Measurements from ENCODE around the gene NCOA3.
"Not testable (repeated sequence)": the region's sequence is repeated elsewhere in the genome, so short reads cannot be mapped to it uniquely, and the experiment has no call there.

Gene NCOA3

DNA sequence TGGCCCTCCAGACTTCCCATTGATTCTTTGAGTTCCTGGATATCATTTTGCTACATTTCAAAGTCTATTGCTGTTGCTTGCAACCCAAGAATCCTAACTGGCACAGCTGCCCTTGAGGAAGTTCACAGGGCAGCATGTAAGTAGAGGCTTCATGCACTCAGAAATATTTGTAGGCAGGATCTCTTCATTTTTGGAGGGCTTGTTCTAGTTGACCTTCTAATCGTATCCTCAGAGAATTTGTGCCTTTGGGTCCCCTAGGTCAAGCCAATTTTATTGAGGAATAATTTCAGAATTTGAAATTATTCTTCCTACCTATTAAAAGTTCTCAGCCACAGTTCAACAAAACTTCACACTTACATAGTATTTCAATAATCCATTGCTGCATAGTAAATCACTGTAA, 5.6 kb upstream of the NCOA3 start:
- no peak overlapping the region for H2AFZ ChIP-seq (ENCODE audit: low read length)
- H3K36me3 ChIP-seq (ENCODE audit: insufficient read depth, low read length) = no peaks in the 10 kb centered on the region
- no peaks in the 10 kb centered on the region for H3K9me3 ChIP-seq (ENCODE audit: low read length)
- H3K9ac ChIP-seq (ENCODE audit: low read length) = no peak overlapping the region
- H3K4me3 ChIP-seq (ENCODE audit: low read depth, low read length, poor library complexity, severe bottlenecking) = no peak overlapping the region
- H3K4me2 ChIP-seq (ENCODE audit: low read length) = no peak overlapping the region
- no peaks in the 10 kb centered on the region for H3K9me2 ChIP-seq (ENCODE audit: low read depth, low read length)
- peaks cover 73% of the 10 kb centered on the region for H3K4me1 ChIP-seq (ENCODE audit: insufficient read depth, low read length, severe bottlenecking)
- peaks cover 6% of the 10 kb centered on the region for H3K79me2 ChIP-seq (ENCODE audit: insufficient read depth, low read length)
- no peaks in the 10 kb centered on the region for H4K20me1 ChIP-seq (ENCODE audit: insufficient read depth, low read length)
- TF ChIP-seq, protein P1, sequence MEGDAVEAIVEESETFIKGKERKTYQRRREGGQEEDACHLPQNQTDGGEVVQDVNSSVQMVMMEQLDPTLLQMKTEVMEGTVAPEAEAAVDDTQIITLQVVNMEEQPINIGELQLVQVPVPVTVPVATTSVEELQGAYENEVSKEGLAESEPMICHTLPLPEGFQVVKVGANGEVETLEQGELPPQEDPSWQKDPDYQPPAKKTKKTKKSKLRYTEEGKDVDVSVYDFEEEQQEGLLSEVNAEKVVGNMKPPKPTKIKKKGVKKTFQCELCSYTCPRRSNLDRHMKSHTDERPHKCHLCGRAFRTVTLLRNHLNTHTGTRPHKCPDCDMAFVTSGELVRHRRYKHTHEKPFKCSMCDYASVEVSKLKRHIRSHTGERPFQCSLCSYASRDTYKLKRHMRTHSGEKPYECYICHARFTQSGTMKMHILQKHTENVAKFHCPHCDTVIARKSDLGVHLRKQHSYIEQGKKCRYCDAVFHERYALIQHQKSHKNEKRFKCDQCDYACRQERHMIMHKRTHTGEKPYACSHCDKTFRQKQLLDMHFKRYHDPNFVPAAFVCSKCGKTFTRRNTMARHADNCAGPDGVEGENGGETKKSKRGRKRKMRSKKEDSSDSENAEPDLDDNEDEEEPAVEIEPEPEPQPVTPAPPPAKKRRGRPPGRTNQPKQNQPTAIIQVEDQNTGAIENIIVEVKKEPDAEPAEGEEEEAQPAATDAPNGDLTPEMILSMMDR (IDR thresholded peaks at IDR 0.05; ENCODE audit: low read length) = no peak
- no peak for TF ChIP-seq EZH2 (IDR thresholded peaks at IDR 0.05; ENCODE audit: borderline replicate concordance, low read length)
- H3F3A ChIP-seq (ENCODE audit: insufficient read depth, low read length) = 0 out of 2 replicates have a peak, but pooled peaks cover 7% of the 10 kb centered on the region
- no peaks in the 10 kb centered on the region for H3K27me3 ChIP-seq (ENCODE audit: insufficient read depth, low read length)
- H3K27ac ChIP-seq (ENCODE audit: low read depth, low read length, poor library complexity, severe bottlenecking) = peak overlapping the region; percentile 100

DNA sequence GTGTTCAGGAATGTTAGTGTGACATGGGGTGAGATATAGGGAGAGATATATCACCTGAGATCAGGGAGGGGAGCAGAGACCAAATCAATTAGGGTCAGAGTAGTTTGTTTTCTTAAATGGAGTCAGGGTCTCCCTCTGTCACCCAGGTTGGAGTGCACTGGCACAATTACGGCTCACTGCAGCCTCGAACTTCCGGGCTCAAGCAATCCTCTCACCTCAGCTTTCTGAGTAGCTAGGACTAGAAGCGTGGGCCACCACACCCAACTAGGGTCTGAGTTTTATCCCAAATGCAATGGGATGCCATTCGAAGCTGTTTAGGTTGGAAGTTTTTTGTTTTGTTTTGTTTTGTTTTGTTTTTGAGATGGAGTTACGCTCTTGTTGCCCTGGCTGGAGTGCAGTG, 3.1 kb upstream of the NCOA3 start:
- H2AFZ ChIP-seq (ENCODE audit: low read length) = no peak overlapping the region
- H3K4me1 ChIP-seq (ENCODE audit: insufficient read depth, low read length, severe bottlenecking) = peaks cover 49% of the 10 kb centered on the region
- H3K79me2 ChIP-seq (ENCODE audit: insufficient read depth, low read length) = peaks cover 28% of the 10 kb centered on the region
- H3K4me3 ChIP-seq (ENCODE audit: low read depth, low read length, poor library complexity, severe bottlenecking) = no peak overlapping the region
- H3K27ac ChIP-seq (ENCODE audit: low read depth, low read length, poor library complexity, severe bottlenecking) = peak overlapping the region; percentile 100
- peaks cover 17% of the 10 kb centered on the region for H3K36me3 ChIP-seq (ENCODE audit: insufficient read depth, low read length)
- H3K4me2 ChIP-seq (ENCODE audit: low read length) = no peak overlapping the region
- peak overlapping the region; percentile 35; the same call in 1 of the 2 replicates for H3K9ac ChIP-seq (ENCODE audit: low read length)
- H3K9me2 ChIP-seq (ENCODE audit: low read depth, low read length) = no peaks in the 10 kb centered on the region
- 0 out of 2 replicates have a peak, but pooled peaks cover 6% of the 10 kb centered on the region for H3F3A ChIP-seq (ENCODE audit: insufficient read depth, low read length)
- H3K27me3 ChIP-seq (ENCODE audit: insufficient read depth, low read length) = no peaks in the 10 kb centered on the region
- TF ChIP-seq EZH2 (IDR thresholded peaks at IDR 0.05; ENCODE audit: borderline replicate concordance, low read length) = no peak
- TF ChIP-seq, protein P1 (IDR thresholded peaks at IDR 0.05; ENCODE audit: low read length) = no peak
- no peaks in the 10 kb centered on the region for H4K20me1 ChIP-seq (ENCODE audit: insufficient read depth, low read length)
- no peaks in the 10 kb centered on the region for H3K9me3 ChIP-seq (ENCODE audit: low read length)

DNA sequence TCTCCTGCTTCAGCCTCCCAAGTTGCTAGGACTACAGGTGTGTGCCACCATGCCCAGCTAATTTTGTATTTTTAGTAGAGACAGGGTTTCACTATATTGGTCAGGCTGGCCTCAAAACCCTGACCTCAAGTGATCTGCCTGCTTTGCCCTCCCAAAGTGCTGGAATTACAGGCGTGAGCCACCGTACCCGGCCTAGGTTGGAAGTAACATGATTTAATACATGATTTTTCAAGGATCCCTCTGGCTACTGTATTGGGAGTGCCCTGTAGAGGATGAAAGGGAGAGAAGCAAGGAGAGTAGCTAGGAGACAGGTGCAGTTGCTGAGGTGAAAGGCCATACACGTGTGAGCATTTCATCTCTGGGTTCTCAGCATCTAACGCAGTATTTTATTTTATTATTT, 2.6 kb upstream of the NCOA3 start:
- Histone ChIP-seq H3K79me2 (ENCODE audit: insufficient read depth, low read length) (peaks cover 33% of the 10 kb centered on the region), H3K9me3 (ENCODE audit: low read length) (no peaks in the 10 kb centered on the region), H3K4me3 (ENCODE audit: low read depth, low read length, poor library complexity, severe bottlenecking) (no peak overlapping the region), H3K9ac (ENCODE audit: low read length) (no peak overlapping the region; the same call in 1 of the 2 replicates), H4K20me1 (ENCODE audit: insufficient read depth, low read length) (no peaks in the 10 kb centered on the region), H3K4me2 (ENCODE audit: low read length) (no peak overlapping the region), H3K27me3 (ENCODE audit: insufficient read depth, low read length) (no peaks in the 10 kb centered on the region), H3K27ac (ENCODE audit: low read depth, low read length, poor library complexity, severe bottlenecking) (peak overlapping the region; percentile 100), H3K36me3 (ENCODE audit: insufficient read depth, low read length) (peaks cover 22% of the 10 kb centered on the region), H3K4me1 (ENCODE audit: insufficient read depth, low read length, severe bottlenecking) (peaks cover 45% of the 10 kb centered on the region), H3F3A (ENCODE audit: insufficient read depth, low read length) (0 out of 2 replicates have a peak, but pooled peaks cover 4% of the 10 kb centered on the region), H3K9me2 (ENCODE audit: low read depth, low read length) (no peaks in the 10 kb centered on the region), H2AFZ (ENCODE audit: low read length) (no peak overlapping the region)
- no peak for TF ChIP-seq EZH2 (IDR thresholded peaks at IDR 0.05; ENCODE audit: borderline replicate concordance, low read length)
- TF ChIP-seq, protein P1 (IDR thresholded peaks at IDR 0.05; ENCODE audit: low read length) = no peak

DNA sequence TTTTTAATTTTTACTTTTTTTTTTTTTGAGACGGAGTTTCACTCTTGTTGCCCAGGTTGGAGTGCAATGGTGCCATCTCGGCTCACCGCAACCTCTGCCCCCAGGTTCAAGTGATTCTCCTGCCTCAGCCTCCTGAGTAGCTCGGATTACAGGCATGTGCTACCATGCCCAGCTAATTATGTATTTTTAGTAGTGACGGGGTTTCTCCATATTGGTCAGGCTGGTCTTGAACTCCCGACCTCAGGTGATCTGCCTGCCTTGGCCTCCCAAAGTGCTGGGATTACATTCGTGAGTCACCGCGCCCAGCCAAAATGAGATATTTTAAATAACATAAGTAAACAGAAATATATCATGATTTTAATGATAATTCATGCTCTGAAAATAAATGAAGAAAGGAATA, 1.6 kb upstream of the NCOA3 start:
- Histone ChIP-seq H3K4me1 (ENCODE audit: insufficient read depth, low read length, severe bottlenecking) (peaks cover 37% of the 10 kb centered on the region), H3K27ac (ENCODE audit: low read depth, low read length, poor library complexity, severe bottlenecking) (peak overlapping the region; percentile 82), H3K9ac (ENCODE audit: low read length) (peak overlapping the region; percentile 80; the same call in 1 of the 2 replicates), H3K36me3 (ENCODE audit: insufficient read depth, low read length) (peaks cover 24% of the 10 kb centered on the region), H3K4me3 (ENCODE audit: low read depth, low read length, poor library complexity, severe bottlenecking) (peak overlapping the region; percentile 78), H3K4me2 (ENCODE audit: low read length) (peak overlapping the region; percentile 77), H3K79me2 (ENCODE audit: insufficient read depth, low read length) (peaks cover 43% of the 10 kb centered on the region)
- H2AFZ ChIP-seq (ENCODE audit: low read length); H3K9me3 ChIP-seq (ENCODE audit: low read length); H3K27me3 ChIP-seq (ENCODE audit: insufficient read depth, low read length); H4K20me1 ChIP-seq (ENCODE audit: insufficient read depth, low read length); H3K9me2 ChIP-seq (ENCODE audit: low read depth, low read length); H3F3A ChIP-seq (ENCODE audit: insufficient read depth, low read length): not testable (repeated sequence)

Measured in OCI-LY1 (cell line).